H1 (cell line): Measurements from ENCODE around the gene CHST8. TPM values are rescaled to one million over a fixed set of nuclear protein-coding genes. Genes with fewer than 3 reads are reported as not detected.

Experiments
- CHD7 ChIP-seq: fragments of 300-600 bp; sonication (generic); IDR thresholded peaks from 2 replicates; pipeline ENCODE4 v1.7.1; 2012; ENCODE audit warnings: low read length, moderate library complexity, mild to moderate bottlenecking, inconsistent platforms; ENCODE audit not compliant: insufficient replicate concordance
- E2F6 ChIP-seq: IDR thresholded peaks from 2 replicates; pipeline ENCODE4 v1.6.1; 2012; ENCODE audit warnings: inconsistent platforms
- NANOG ChIP-seq: IDR thresholded peaks from 2 replicates; pipeline ENCODE4 v1.6.1; 2011; ENCODE audit warnings: low read length, low read depth, mild to moderate bottlenecking, inconsistent platforms; ENCODE audit not compliant: insufficient read depth, poor library complexity, severe bottlenecking
- RXRA ChIP-seq: IDR thresholded peaks from 2 replicates; pipeline ENCODE4 v1.6.1; 2011; ENCODE audit warnings: low read depth, mild to moderate bottlenecking, low read length, moderate library complexity; ENCODE audit not compliant: insufficient read depth
- polyA plus RNA-seq, 7 experiments: library from polyadenylated mRNA; depleted of rRNA in 3 of 7; stranded (reverse) in 5 of 7; unstranded in 2 of 7; fragments of >200 nt in 5 of 7; fragments of 200-250 nt in 2 of 7; gene quantifications; 1 replicate in 5 of 7; 2 replicates in 1 of 7; 4 replicates in 1 of 7; pipeline versions ENCODE4 v1.2.1 to v1.2.3, GENCODE V29; 2011 to 2013; ENCODE audit warnings: missing spikeins in 2 of 7, mixed read lengths in 2 of 7
- total RNA-seq: library from RNA; stranded (reverse); fragmentation: NEBNext Ultra II Directional; extraction: Animal tissue kit (Norgen Biotek cat#: 25700); gene quantifications from 2 replicates; pipeline ENCODE4 v1.2.1, GENCODE V29; 2021

Gene CHST8
- total and polyA plus RNA-seq, 2 of the 8 experiments (the other 6 are each of a cell fraction or from before 2014, with no cell fraction given) = 10.8 to 28.2 TPM

- TF ChIP-seq CHD7 (no peak), E2F6 (no peak), RXRA (no peak), NANOG (no peak)
These were observed 184.2 kb downstream of the CHST8 start (continued) for GRCh38 chr19:33805840-33806433.
